Measurements from ENCODE around the gene COL23A1.

COL23A1 gene

DNA sequence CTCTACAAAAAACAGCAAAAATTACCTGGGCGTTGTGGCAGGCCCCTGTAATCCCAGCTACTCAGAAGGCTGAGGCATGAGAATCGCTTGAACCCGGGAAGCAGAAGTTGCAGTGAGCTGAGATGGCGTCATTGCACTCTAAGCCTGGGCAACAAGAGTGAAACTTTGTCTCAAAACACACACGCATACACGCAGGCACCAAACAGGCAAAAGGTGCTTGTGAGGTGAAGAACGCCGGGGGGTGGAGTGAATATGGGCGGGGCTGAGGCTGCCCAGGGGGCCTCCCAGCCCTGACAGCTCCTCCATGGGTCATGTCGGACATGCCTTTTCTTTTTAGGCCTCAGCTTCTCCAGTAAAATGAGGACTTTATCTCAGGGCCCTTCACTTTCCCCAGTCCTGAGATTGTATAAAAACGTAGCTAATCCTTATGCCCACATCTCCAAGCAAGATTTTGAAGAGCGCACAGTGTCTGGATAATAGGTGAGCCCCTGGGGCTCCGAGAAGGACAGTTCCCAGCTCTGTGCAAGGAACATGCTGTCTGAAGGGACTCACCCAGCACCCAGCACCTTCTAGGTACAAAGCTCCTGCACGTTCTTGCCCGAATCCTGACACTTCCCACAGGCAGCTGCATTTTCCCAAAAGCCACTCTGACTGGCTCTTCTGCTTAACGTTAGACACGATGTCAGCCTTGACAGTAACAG lies 168.3 kb downstream of the COL23A1 start:
- Histone ChIP-seq H3K36me3 (replicated peaks; ENCODE audit: low read depth, low read length) (no peaks in the 10 kb centered on the region), H3K9me3 (ENCODE audit: insufficient read depth, low read length) (no peaks in the 10 kb centered on the region), H3K27ac (ENCODE audit: low read length) (no peak overlapping the region), H3K27me3 (ENCODE audit: low read depth, low read length) (no peaks in the 10 kb centered on the region), H3K4me3 (ENCODE audit: low read length) (no peak overlapping the region), H4K20me1 (ENCODE audit: insufficient read depth, low read length) (no peaks in the 10 kb centered on the region), H3K9ac (ENCODE audit: low read length) (no peak overlapping the region), H3K4me2 (ENCODE audit: low read length) (no peak overlapping the region), H2AFZ (ENCODE audit: low read depth, low read length) (no peak overlapping the region), H3K4me1 (ENCODE audit: low read length) (no peaks in the 10 kb centered on the region), H3K79me2 (ENCODE audit: low read length) (no peaks in the 10 kb centered on the region)
- TF ChIP-seq EZH2phosphoT487 (IDR thresholded peaks at IDR 0.05; ENCODE audit: low read depth): no peak
- TF ChIP-seq, protein P1, sequence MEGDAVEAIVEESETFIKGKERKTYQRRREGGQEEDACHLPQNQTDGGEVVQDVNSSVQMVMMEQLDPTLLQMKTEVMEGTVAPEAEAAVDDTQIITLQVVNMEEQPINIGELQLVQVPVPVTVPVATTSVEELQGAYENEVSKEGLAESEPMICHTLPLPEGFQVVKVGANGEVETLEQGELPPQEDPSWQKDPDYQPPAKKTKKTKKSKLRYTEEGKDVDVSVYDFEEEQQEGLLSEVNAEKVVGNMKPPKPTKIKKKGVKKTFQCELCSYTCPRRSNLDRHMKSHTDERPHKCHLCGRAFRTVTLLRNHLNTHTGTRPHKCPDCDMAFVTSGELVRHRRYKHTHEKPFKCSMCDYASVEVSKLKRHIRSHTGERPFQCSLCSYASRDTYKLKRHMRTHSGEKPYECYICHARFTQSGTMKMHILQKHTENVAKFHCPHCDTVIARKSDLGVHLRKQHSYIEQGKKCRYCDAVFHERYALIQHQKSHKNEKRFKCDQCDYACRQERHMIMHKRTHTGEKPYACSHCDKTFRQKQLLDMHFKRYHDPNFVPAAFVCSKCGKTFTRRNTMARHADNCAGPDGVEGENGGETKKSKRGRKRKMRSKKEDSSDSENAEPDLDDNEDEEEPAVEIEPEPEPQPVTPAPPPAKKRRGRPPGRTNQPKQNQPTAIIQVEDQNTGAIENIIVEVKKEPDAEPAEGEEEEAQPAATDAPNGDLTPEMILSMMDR (IDR thresholded peaks at IDR 0.05; ENCODE audit: low read depth, low read length): no peak

DNA sequence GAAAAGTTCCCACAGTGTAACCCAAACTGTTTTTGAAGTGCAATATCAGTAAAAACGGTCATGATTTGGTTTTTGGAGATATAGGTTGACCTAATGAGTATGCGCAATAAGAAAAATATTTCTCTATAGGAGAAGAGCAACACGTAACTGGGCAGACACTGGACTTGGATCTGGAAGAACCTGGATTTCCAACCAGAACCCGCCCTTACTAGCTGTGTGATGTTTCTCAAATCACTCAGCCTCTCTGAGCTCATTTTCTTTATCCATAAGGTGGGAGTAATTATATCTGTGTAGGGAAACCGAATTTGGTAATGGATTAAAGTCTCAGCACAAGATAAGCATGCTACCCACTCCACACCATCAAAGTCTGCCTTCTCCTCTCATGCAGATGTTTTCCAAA lies 169.1 kb downstream of the COL23A1 start:
- Histone ChIP-seq H3K4me3 (ENCODE audit: low read length) (no peak overlapping the region), H3K9ac (ENCODE audit: low read length) (no peak overlapping the region), H3K4me1 (ENCODE audit: low read length) (no peaks in the 10 kb centered on the region), H3K36me3 (replicated peaks; ENCODE audit: low read depth, low read length) (no peaks in the 10 kb centered on the region), H2AFZ (ENCODE audit: low read depth, low read length) (no peak overlapping the region), H3K4me2 (ENCODE audit: low read length) (no peak overlapping the region), H3K27me3 (ENCODE audit: low read depth, low read length) (no peaks in the 10 kb centered on the region), H4K20me1 (ENCODE audit: insufficient read depth, low read length) (no peaks in the 10 kb centered on the region), H3K27ac (ENCODE audit: low read length) (no peak overlapping the region), H3K9me3 (ENCODE audit: insufficient read depth, low read length) (no peaks in the 10 kb centered on the region), H3K79me2 (ENCODE audit: low read length) (no peaks in the 10 kb centered on the region)
- TF ChIP-seq, protein P1 (IDR thresholded peaks at IDR 0.05; ENCODE audit: low read depth, low read length): no peak
- TF ChIP-seq EZH2phosphoT487 (IDR thresholded peaks at IDR 0.05; ENCODE audit: low read depth): no peak

DNA sequence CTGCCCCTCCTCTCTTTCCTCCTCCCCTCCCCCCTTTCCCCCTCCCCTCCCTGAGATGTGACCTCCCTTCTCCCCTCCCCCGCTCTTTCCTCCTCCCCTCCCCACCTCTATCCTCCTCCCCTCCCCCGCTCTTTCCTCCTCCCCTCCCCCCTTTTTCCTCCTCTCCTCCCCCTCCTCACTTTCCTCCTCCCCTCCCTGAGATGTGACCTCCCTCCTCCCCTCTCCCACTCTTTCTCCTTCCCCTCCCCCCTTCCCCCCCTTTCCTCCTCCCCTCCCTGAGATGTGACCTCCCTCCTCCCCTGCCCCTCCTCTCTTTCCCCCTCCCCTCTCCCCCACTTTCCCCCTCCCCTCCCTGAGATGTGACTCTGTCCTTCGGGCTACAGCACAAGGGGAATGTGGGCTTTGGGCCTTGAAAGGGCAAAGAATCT lies 169.8 kb downstream of the COL23A1 start:
- H3K4me1 ChIP-seq (ENCODE audit: low read length): no peaks in the 10 kb centered on the region
- H3K4me2 ChIP-seq (ENCODE audit: low read length): no peak overlapping the region
- H3K27me3 ChIP-seq (ENCODE audit: low read depth, low read length): no peaks in the 10 kb centered on the region
- no peaks in the 10 kb centered on the region for H3K9me3 ChIP-seq (ENCODE audit: insufficient read depth, low read length)
- TF ChIP-seq, protein P1 (IDR thresholded peaks at IDR 0.05; ENCODE audit: low read depth, low read length): no peak
- no peak overlapping the region for H3K4me3 ChIP-seq (ENCODE audit: low read length)
- H3K9ac ChIP-seq (ENCODE audit: low read length): no peak overlapping the region
- H4K20me1 ChIP-seq (ENCODE audit: insufficient read depth, low read length): no peaks in the 10 kb centered on the region
- H3K79me2 ChIP-seq (ENCODE audit: low read length): no peaks in the 10 kb centered on the region
- H2AFZ ChIP-seq (ENCODE audit: low read depth, low read length): no peak overlapping the region
- H3K36me3 ChIP-seq (replicated peaks; ENCODE audit: low read depth, low read length): no peaks in the 10 kb centered on the region
- no peak overlapping the region for H3K27ac ChIP-seq (ENCODE audit: low read length)

DNA sequence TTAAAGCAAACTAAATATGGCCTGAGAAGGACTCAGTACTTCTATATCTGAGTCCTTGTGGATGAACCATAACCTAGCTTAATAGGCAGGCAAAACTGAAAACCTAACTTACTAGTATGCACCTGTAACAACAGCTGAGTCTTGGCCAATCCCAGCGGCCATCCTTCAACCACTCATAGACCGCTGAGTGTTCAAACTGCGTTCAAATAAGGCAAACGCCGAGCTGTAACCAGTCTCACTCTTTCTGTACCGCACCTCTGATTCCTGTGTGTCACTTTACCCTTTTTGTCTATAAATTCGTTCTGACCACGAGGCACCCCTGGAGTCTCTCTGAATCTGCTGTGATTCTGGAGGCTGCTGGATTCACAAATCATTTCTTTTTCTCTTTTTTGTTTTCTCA lies 170.5 kb downstream of the COL23A1 start:
- Histone ChIP-seq H3K4me1 (ENCODE audit: low read length) (no peaks in the 10 kb centered on the region), H4K20me1 (ENCODE audit: insufficient read depth, low read length) (no peaks in the 10 kb centered on the region), H2AFZ (ENCODE audit: low read depth, low read length) (no peak overlapping the region), H3K27ac (ENCODE audit: low read length) (no peak overlapping the region), H3K79me2 (ENCODE audit: low read length) (no peaks in the 10 kb centered on the region), H3K9ac (ENCODE audit: low read length) (no peak overlapping the region), H3K4me3 (ENCODE audit: low read length) (no peak overlapping the region), H3K9me3 (ENCODE audit: insufficient read depth, low read length) (no peaks in the 10 kb centered on the region), H3K4me2 (ENCODE audit: low read length) (no peak overlapping the region), H3K27me3 (ENCODE audit: low read depth, low read length) (no peaks in the 10 kb centered on the region), H3K36me3 (replicated peaks; ENCODE audit: low read depth, low read length) (no peaks in the 10 kb centered on the region)
- TF ChIP-seq, protein P1 (IDR thresholded peaks at IDR 0.05; ENCODE audit: low read depth, low read length): no peak
- TF ChIP-seq EZH2phosphoT487 (IDR thresholded peaks at IDR 0.05; ENCODE audit: low read depth): no peak

All from OCI-LY3 (cell line).